ENCODE measurements around the gene COPZ1. TPM values are rescaled to one million over a fixed set of nuclear protein-coding genes. Genes with fewer than 3 reads are reported as not detected.

The COPZ1 gene
- total and polyA plus RNA-seq, 9 of the 15 experiments (the other 6 are each of a cell fraction or from before 2014, with no cell fraction given), result 137 to 487 (median 233) TPM

DNA sequence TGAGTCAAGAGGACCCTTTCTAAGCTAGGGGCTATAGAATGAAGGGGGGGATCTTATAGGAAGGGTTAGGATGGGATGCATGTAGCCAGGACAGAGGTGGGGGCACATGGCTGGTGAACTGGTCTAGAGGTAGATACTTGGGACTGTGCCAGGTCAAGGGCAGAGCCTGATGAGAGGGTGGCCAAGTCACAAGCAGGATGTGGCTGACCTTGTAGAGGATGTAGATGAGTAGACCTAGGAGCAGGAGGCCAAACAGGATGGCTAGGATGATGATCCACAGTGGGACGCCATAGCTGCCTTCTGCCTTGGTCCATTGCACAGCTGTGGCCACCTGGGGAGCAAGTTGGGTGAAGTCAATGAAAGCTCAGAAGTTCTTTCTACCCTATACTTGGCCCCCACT lies 72.2 kb downstream of the COPZ1 start:
- no TSS peak for BruUV-seq (replicated peaks)
- TF ChIP-seq NFIC (IDR thresholded peaks at IDR 0.05) (peak; percentile 54), HDGF (IDR thresholded peaks at IDR 0.05) (no peak)
- Histone ChIP-seq H3K79me2 (ENCODE audit: control insufficient read depth, insufficient read depth, low read length) (peaks cover 22% of the 10 kb centered on the region; the same call in 1 of the 3 replicates), H3K9me1 (ENCODE audit: control insufficient read depth, insufficient read depth, low read length) (peaks cover 3% of the 10 kb centered on the region), H2AFZ (ENCODE audit: low read depth, low read length) (no peak overlapping the region), H3K9me3 (replicated peaks; ENCODE audit: control insufficient read depth, insufficient read depth, low read depth, low read length) (no peaks in the 10 kb centered on the region), H3K27me3 (ENCODE audit: control insufficient read depth in 2 of 2, insufficient read depth in 2 of 2, low read length in 2 of 2) (no peaks in the 10 kb centered on the region), H3K4me2 (ENCODE audit: insufficient read depth, low read length) (no peak overlapping the region), H3K36me3 (ENCODE audit: control insufficient read depth, insufficient read depth, low read length) (peaks cover 82% of the 10 kb centered on the region), H4K20me1 (replicated peaks; ENCODE audit: control insufficient read depth, insufficient read depth, low read length) (no peaks in the 10 kb centered on the region; the same call in none of the 2 replicates), H3K4me3 (no peak overlapping the region), H3K9ac (ENCODE audit: insufficient read depth in 1 of 2, low read depth in 2 of 2, low read length in 2 of 2) (peak overlapping the region in 1 of 2 experiments; percentile 29; a peak in 1 of 4 replicates), H3K27ac (ENCODE audit: extremely low read depth, low read depth, low read length) (no peak overlapping the region), H3K4me1 (replicated peaks in 1 of 2; ENCODE audit: control insufficient read depth in 2 of 2, insufficient read depth in 2 of 2, low read length in 2 of 2) (peaks cover 14 to 18% of the 10 kb centered on the region in 2 experiments; a peak in 4 of 5 replicates)
- WGBS (ENCODE audit: insufficient coverage, low coverage, missing lambda C conversion rate), result 100% methylated on average over 1 of the region's 1 CpG
- ATAC-seq (no peak), DNase-seq (ENCODE audit: extremely low read depth in 1 of 4, low spot score in 3 of 4) (no peak), FAIRE-seq (no peak)
- ChIA-PET POLR2A (interaction anchor here (0.9 to 3.1 kb wide), 2 partner anchors 9 to 42 kb away, joined by 3 to 13 read pairs; no protein-coding TSS in a partner anchor), CTCF (ENCODE audit: low intra/inter-chr PET ratio) (interaction anchor here (0.7 kb wide), 2 partner anchors 32 to 181 kb away, joined by 3 to 7 read pairs; no protein-coding TSS in a partner anchor)
- intact Hi-C loops (cut with micrococcal nuclease), result no loop called here
- in situ Hi-C loops (cut with MboI), result loop anchor here (10.0 kb wide), 1 partner anchor 48 kb away; no protein-coding TSS in a partner anchor

DNA sequence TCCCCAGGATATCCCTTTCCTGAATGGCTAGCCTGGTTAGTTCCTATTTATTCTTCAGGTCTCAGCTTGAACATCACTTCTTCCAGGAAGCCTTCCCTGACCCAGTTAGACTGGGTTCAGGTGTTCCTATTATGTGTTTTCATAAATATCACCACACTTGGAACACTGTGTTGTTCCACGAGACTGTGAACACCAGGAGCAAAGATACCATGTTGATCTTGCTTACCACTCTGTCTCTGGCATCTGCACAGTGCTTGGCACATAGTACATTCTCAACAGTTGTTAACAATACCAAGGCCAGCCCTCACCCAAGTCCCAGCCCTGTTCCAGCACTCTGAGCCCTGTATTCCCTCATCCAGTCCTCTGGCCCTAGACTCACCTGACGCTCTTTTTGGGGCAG lies 73.3 kb downstream of the COPZ1 start:
- no peak overlapping the region for H3K4me2 ChIP-seq (ENCODE audit: insufficient read depth, low read length)
- H3K4me3 ChIP-seq, result no peak overlapping the region
- H4K20me1 ChIP-seq (replicated peaks; ENCODE audit: control insufficient read depth, insufficient read depth, low read length), result no peaks in the 10 kb centered on the region; the same call in none of the 2 replicates
- H3K9me1 ChIP-seq (ENCODE audit: control insufficient read depth, insufficient read depth, low read length), result peaks cover 3% of the 10 kb centered on the region
- no peaks in the 10 kb centered on the region for H3K27me3 ChIP-seq (ENCODE audit: control insufficient read depth in 2 of 2, insufficient read depth in 2 of 2, low read length in 2 of 2)
- intact Hi-C loops (cut with micrococcal nuclease), result no loop called here
- BruUV-seq (replicated peaks), result no TSS peak
- H3K79me2 ChIP-seq (ENCODE audit: control insufficient read depth, insufficient read depth, low read length), result peaks cover 12% of the 10 kb centered on the region; the same call in 1 of the 3 replicates
- peaks cover 92% of the 10 kb centered on the region for H3K36me3 ChIP-seq (ENCODE audit: control insufficient read depth, insufficient read depth, low read length)
- no peak for TF ChIP-seq HLTF (IDR thresholded peaks at IDR 0.05)
- no peak for TF ChIP-seq CCNT2 (IDR thresholded peaks at IDR 0.05; ENCODE audit: borderline replicate concordance, extremely low read depth, insufficient read length, low read depth, low read length)
- no peak for TF ChIP-seq NFE2 (IDR thresholded peaks at IDR 0.05; ENCODE audit: low read depth)
- no peak for TF ChIP-seq NR2C2 (CRISPR knock-in tag; IDR thresholded peaks at IDR 0.05)
- TF ChIP-seq NR2C2 (tag; IDR thresholded peaks at IDR 0.05), result no peak
- no peak for TF ChIP-seq HNRNPLL (IDR thresholded peaks at IDR 0.05; ENCODE audit: low read depth, low read length, poor library complexity, severe bottlenecking)
- TF ChIP-seq ZSCAN29 (IDR thresholded peaks at IDR 0.05), result no peak
- no peak for TF ChIP-seq SNIP1 (IDR thresholded peaks at IDR 0.05; ENCODE audit: low read depth)
- TF ChIP-seq KDM4B (IDR thresholded peaks at IDR 0.05; ENCODE audit: borderline replicate concordance in 2 of 2, low read depth in 1 of 2), result no peak
- TF ChIP-seq ARID2 (IDR thresholded peaks at IDR 0.05), result no peak
- H3K9me3 ChIP-seq (replicated peaks; ENCODE audit: control insufficient read depth, insufficient read depth, low read depth, low read length), result no peaks in the 10 kb centered on the region
- DNase-seq (ENCODE audit: extremely low read depth in 1 of 4, low spot score in 3 of 4), result no peak
- ChIA-PET POLR2A (interaction anchor here (0.7 to 3.1 kb wide), 3 partner anchors 8 to 41 kb away, joined by 3 to 13 read pairs (median 3); no protein-coding TSS in a partner anchor), CTCF (ENCODE audit: low intra/inter-chr PET ratio) (interaction anchor here (2.1 to 4.1 kb wide), 2 partner anchors 38 to 41 kb away, joined by 9 to 58 read pairs; no protein-coding TSS in a partner anchor)
- no peak for ATAC-seq
- no peak overlapping the region for H2AFZ ChIP-seq (ENCODE audit: low read depth, low read length)
- FAIRE-seq, result no peak
- no peak overlapping the region for H3K27ac ChIP-seq (ENCODE audit: extremely low read depth, low read depth, low read length)
- peaks cover 3 to 9% of the 10 kb centered on the region in 2 experiments; a peak in 3 of 5 replicates for H3K4me1 ChIP-seq (replicated peaks in 1 of 2; ENCODE audit: control insufficient read depth in 2 of 2, insufficient read depth in 2 of 2, low read length in 2 of 2)
- H3K9ac ChIP-seq (ENCODE audit: insufficient read depth in 1 of 2, low read depth in 2 of 2, low read length in 2 of 2), result no peak overlapping the region
- in situ Hi-C loops (cut with MboI), result loop anchor here (10.0 kb wide), 1 partner anchor 47 kb away; no protein-coding TSS in a partner anchor
- 93% methylated on average over 2 of the region's 2 CpGs for WGBS (ENCODE audit: insufficient coverage, low coverage, missing lambda C conversion rate)
